Measurements from ENCODE around the gene MTMR6. TPM values are rescaled to one million over a fixed set of nuclear protein-coding genes. Genes with fewer than 3 reads are reported as not detected.

MTMR6 gene
- 13.3 and 16.2 TPM in 2 replicates for total RNA-seq

DNA sequence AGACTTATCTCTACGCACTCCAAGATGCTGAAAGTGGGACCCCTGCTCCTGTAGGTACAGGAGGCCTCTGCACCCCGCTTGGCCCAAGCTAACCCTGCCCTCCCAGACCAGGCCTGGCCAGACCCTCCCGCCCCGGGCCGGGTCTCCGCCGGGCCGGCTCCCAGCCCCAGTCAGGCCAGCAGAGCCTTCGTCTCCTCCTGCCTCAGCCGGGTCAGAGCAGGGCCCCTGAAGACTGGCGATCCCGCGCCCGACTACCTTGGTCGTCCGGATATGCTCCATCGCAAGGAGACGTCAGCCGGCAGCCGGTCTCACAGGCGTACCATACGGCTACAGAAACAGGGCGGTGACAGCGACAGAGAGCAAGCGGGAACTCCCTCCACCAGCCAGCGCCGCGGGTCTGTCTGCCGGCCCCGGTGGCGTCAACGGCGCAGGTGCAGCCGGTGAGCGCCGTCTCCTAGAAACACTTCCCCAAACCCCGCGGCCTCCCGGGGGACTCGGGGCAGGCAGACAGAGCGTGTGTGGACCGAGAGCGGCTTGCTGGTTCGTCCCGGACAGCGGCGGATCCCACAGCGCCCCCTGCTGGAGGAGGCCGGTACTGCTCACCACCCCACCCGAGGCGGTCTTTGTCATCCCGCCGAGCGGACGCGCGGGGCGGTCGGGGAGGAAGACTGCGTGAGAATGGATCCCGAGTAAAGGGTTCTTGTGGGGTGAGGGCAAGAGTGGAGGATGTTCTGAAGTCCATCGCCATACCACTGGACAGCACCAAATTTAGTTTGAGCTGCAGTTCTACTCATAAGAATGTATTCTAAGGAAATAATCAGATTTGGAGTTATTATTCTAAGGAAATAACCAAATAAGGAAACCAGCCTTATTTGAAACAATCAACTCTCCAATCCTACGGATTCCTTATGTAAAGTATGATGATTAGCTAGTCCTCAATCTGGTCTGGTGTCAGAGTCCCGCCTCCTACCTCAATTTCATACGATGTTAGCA is at the start of gene MTMR6:
Gene MTMR6 (minus strand): TSS at position 520 of the 993 bp plus-strand sequence. CDS start 241 bp downstream, at position 279.

GRCh38 chr13:25301347-25302113 is 14.2 kb upstream of the MTMR6 start, which contains the start of gene NUP58:
TSS of gene NUP58 (plus strand) at chr13:25301625. CDS start at chr13:25301774, 149 bp downstream.

Other genes starting within 250 kb of the MTMR6 start
- gene PABPC3, start 191.4 kb downstream of the MTMR6 start, total RNA-seq, result under 0.01 and 0.17 TPM in 2 replicates
- gene AMER2, start 115.2 kb downstream of the MTMR6 start, total RNA-seq, result not detected in 2 replicates
- gene NUP58, start 14.1 kb upstream of the MTMR6 start, total RNA-seq, result 24.6 and 24.9 TPM in 2 replicates
- gene ATP8A2, start 84.5 kb upstream of the MTMR6 start, total RNA-seq, result under 0.01 and 0.09 TPM in 2 replicates